A673 (cell line): ENCODE data around the gene TOMM22.

Experiments
- CTCF ChIP-seq: fragments of 300-800, 200-600 bp; sonication (generic); conservative IDR thresholded peaks from 2 replicates; pipeline ENCODE4 v1.5.1; 2017; ENCODE audit warnings: low read depth, mild to moderate bottlenecking, antibody characterized with exemption, low read length, moderate library complexity, mixed read lengths
- EZH2 ChIP-seq: fragments of 200-600 bp; sonication (generic); IDR thresholded peaks from 2 replicates; pipeline ENCODE4 v1.6.1; 2017; ENCODE audit warnings: borderline replicate concordance, low read depth, mild to moderate bottlenecking, mixed read lengths, antibody characterized with exemption, low read length; ENCODE audit not compliant: poor library complexity, severe bottlenecking

GRCh38 chr22:38655519-38656255, 26.1 kb upstream of the TOMM22 start:
- TF ChIP-seq EZH2 (no peak), CTCF (no peak)
